Common myeloid progenitor, CD34-positive (primary cell): ENCODE measurements around the gene ZNF442.
"Not testable (repeated sequence)": the region's sequence is repeated elsewhere in the genome, so short reads cannot be mapped to it uniquely, and the experiment has no call there.

Source experiments
- CTCF ChIA-PET: fragments of 350-600 bp; sonication (Branson Sonifier 250); formaldehyde crosslinking; loops from one replicate; lab custom pipeline; 2021; ENCODE audit warnings: antibody characterized with exemption; lab: Charles Lee
- POLR2A ChIA-PET: fragments of 350-600 bp; sonication (Branson Sonifier 250); formaldehyde crosslinking; loops from one replicate; lab custom pipeline; 2021; ENCODE audit warnings: antibody characterized with exemption; lab: Charles Lee
- DNase-seq, 3 donors: peaks; one replicate each; pipeline versions ENCODE4 v3.0.0 to v3.0.0-alpha.2; 2013
- H3K27ac ChIP-seq, 2 experiments: 1 replicate in 1 of 2; 2 replicates in 1 of 2; pipeline ENCODE4 v1.7.0; 2013; ENCODE audit warnings: inconsistent platforms in 2 of 2, low read length in 2 of 2, mild to moderate bottlenecking in 2 of 2, low read depth in 1 of 2, moderate library complexity in 1 of 2; ENCODE audit not compliant: severe bottlenecking in 2 of 2, insufficient read depth in 1 of 2, poor library complexity in 1 of 2
- H3K27me3 ChIP-seq, 5 experiments: replicated peaks in 2 of 5; 1 replicate in 3 of 5; 2 replicates in 2 of 5; pipeline versions ENCODE4 v1.6.1 to v1.7.0; 2013; ENCODE audit warnings: low read length in 4 of 5, mild to moderate bottlenecking in 2 of 5, moderate library complexity in 2 of 5, inconsistent platforms in 1 of 5; ENCODE audit not compliant: insufficient read depth in 5 of 5, control insufficient read depth in 4 of 5
- H3K36me3 ChIP-seq, 4 experiments: 1 replicate in 2 of 4; 2 replicates in 2 of 4; pipeline versions ENCODE4 v1.6.1 to v1.7.0; 2013; ENCODE audit warnings: low read length in 3 of 4, control low read depth in 1 of 4, mild to moderate bottlenecking in 1 of 4; ENCODE audit not compliant: control insufficient read depth in 4 of 4, insufficient read depth in 4 of 4
- H3K4me1 ChIP-seq, 4 experiments: 1 replicate in 3 of 4; 2 replicates in 1 of 4; pipeline versions ENCODE4 v1.6.1 to v1.7.1; 2013; ENCODE audit warnings: low read length in 3 of 4, mild to moderate bottlenecking in 3 of 4, control low read depth in 1 of 4, inconsistent platforms in 1 of 4, moderate library complexity in 1 of 4; ENCODE audit not compliant: control insufficient read depth in 4 of 4, insufficient read depth in 4 of 4; ENCODE audit errors: control extremely low read depth in 1 of 4
- H3K4me3 ChIP-seq, 7 experiments: 1 replicate in 4 of 7; 2 replicates in 3 of 7; pipeline versions ENCODE4 v1.5.1 to v1.7.0; 2013; ENCODE audit warnings: mild to moderate bottlenecking in 7 of 7, low read length in 6 of 7, moderate library complexity in 6 of 7, inconsistent platforms in 2 of 7, low read depth in 2 of 7, control low read depth in 1 of 7; ENCODE audit not compliant: insufficient read depth in 4 of 7, control insufficient read depth in 1 of 7; ENCODE audit errors: extremely low read depth in 1 of 7
- H3K9me3 ChIP-seq, 5 experiments: 1 replicate in 4 of 5; 2 replicates in 1 of 5; pipeline versions ENCODE4 v1.6.1 to v1.7.1; 2013; ENCODE audit warnings: low read length in 4 of 5, mild to moderate bottlenecking in 2 of 5, inconsistent platforms in 1 of 5, low read depth in 1 of 5, moderate library complexity in 1 of 5; ENCODE audit not compliant: control insufficient read depth in 4 of 5, insufficient read depth in 2 of 5; ENCODE audit errors: control extremely low read depth in 1 of 5
- WGBS: methylation state at CpG from one replicate; pipeline ENCODE4 v1.1.5; 2013; ENCODE audit not compliant: insufficient coverage; 5-methylcytosine and 5-hydroxymethylcytosine counted together

ZNF442 gene

DNA sequence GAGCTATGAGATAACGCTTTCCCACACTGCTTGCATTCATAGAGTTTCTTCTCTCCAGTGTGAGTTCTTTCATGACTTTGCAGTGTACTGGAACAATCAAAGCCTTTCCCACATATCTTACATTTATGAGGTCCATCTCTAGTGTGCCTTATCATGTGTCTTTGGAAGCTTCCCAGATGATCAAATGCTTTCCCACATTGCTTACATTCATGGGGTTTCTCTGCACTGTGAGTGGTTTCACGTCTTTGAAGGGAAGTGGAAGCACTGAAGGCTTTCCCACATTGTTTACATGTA lies 14.9 kb upstream of the ZNF442 start:
- 80% methylated on average over 2 of the region's 2 CpGs for WGBS
- peaks cover 4 to 43% (median 22%) of the 10 kb centered on the region in 5 experiments for H3K9me3 ChIP-seq
- CTCF ChIA-PET, result no interaction called here

DNA sequence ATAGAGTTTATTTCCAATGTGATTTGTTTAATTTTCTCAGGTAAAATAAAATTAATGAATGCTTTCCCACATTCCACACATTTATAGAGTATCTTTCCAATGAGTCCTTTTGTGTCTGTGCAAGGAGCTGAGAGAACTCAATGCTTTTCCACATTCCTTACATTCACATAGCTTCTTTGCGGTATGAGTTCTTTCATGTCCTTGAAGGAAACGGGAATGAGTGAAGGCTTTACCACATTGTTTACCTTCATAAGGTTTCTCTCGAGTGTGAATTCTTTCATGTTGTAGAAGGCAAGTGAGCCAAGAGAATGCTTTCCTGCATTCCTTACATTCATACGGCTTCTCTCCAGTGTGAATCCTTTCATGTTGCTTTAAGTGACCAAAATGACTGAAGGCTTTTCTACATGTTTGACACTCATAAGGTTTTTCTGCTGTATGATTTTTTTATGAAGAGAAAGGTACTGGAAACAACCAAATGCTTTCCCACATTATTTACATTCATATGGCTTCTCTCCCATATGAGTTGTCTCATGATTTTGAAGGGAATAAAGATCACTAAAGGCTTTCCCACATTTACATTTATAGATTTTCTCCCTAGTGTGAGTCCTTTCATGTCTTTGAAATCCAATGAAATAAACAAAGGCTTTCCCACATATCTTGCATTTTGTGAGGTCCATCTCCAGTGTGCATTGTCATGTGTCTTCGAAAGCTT lies 14.4 kb upstream of the ZNF442 start:
- WGBS, result 95% methylated on average over 3 of the region's 5 CpGs
- peaks cover 4 to 43% (median 22%) of the 10 kb centered on the region in 5 experiments for H3K9me3 ChIP-seq
- CTCF ChIA-PET, result no interaction called here
- H3K27ac ChIP-seq, result no peak overlapping the region
- H3K27me3 ChIP-seq, result no peaks in the 10 kb centered on the region
- POLR2A ChIA-PET, result no interaction called here
- H3K36me3 ChIP-seq, result peaks cover 3 to 18% (median 4%) of the 10 kb centered on the region in 4 experiments
- DNase-seq, result no peak
- no peaks in the 10 kb centered on the region for H3K4me1 ChIP-seq
- no peak overlapping the region for H3K4me3 ChIP-seq

More for the DNA sequence above, 14.9 kb upstream of the ZNF442 start:
- POLR2A ChIA-PET, result no interaction called here
- Histone ChIP-seq H3K36me3 (peaks cover 3 to 18% (median 4%) of the 10 kb centered on the region in 4 experiments), H3K27me3 (no peaks in the 10 kb centered on the region), H3K4me1 (no peaks in the 10 kb centered on the region), H3K4me3 (no peak overlapping the region), H3K27ac (no peak overlapping the region)
- no peak for DNase-seq

GRCh38 chr19:12374026-12374425 lies 8.5 kb upstream of the ZNF442 start:
- no peak for DNase-seq
- no peaks in the 10 kb centered on the region for H3K27me3 ChIP-seq
- ChIA-PET POLR2A (no interaction called here), CTCF (no interaction called here)
- no CpG with 5 or more reads among the region's 1 CpG for WGBS
- no peak overlapping the region for H3K4me3 ChIP-seq
- H3K27ac ChIP-seq, result no peak overlapping the region
- no peaks in the 10 kb centered on the region for H3K36me3 ChIP-seq
- peaks cover 2 to 21% (median 5%) of the 10 kb centered on the region in 5 experiments for H3K9me3 ChIP-seq
- H3K4me1 ChIP-seq, result peaks cover 0 to 2% (median 0%) of the 10 kb centered on the region in 4 experiments

- POLR2A ChIA-PET, result interaction anchor here (1.3 to 1.6 kb wide), 3 partner anchors 36 to 131 kb away, joined by 5 to 7 read pairs (median 6); partner anchors contain the start of genes ZNF44 and ZNF799
- H3K4me3 ChIP-seq, result peak overlapping the region; percentile 62 to 90 (median 81)
- 6% methylated on average over 26 of the region's 28 CpGs for WGBS
- no peaks in the 10 kb centered on the region for H3K36me3 ChIP-seq
- H3K4me1 ChIP-seq, result peaks cover 1 to 22% (median 18%) of the 10 kb centered on the region in 4 experiments
- CTCF ChIA-PET, result interaction anchor here (0.7 to 1.4 kb wide), 4 partner anchors 18 to 170 kb away, joined by 3 read pairs; no protein-coding TSS in a partner anchor
- H3K27ac ChIP-seq, result peak overlapping the region; percentile 25 to 73
- H3K9me3 ChIP-seq, result peaks cover 0 to 14% (median 0%) of the 10 kb centered on the region in 5 experiments
- DNase-seq, result peak; percentile 17 to 65 (median 45)
- H3K27me3 ChIP-seq, result no peaks in the 10 kb centered on the region
Observed at GRCh38 chr19:12364391-12365235, 870 bp downstream of the ZNF442 start.

GRCh38 chr19:12362236-12362635 lies 3.2 kb downstream of the ZNF442 start:
- DNase-seq, H3K27me3 ChIP-seq, POLR2A ChIA-PET: not testable (repeated sequence)

GRCh38 chr19:12353375-12353774 lies 12.1 kb downstream of the ZNF442 start:
- Histone ChIP-seq H3K4me1 (no peaks in the 10 kb centered on the region), H3K9me3 (peaks cover 13 to 68% (median 31%) of the 10 kb centered on the region in 5 experiments), H3K27me3 (no peaks in the 10 kb centered on the region), H3K4me3 (no peak overlapping the region), H3K36me3 (peaks cover 8 to 31% (median 15%) of the 10 kb centered on the region in 4 experiments), H3K27ac (no peak overlapping the region)
- ChIA-PET CTCF (no interaction called here), POLR2A (no interaction called here)
- no peak for DNase-seq
- 100% methylated on average over 1 of the region's 4 CpGs for WGBS

More at GRCh38 chr19:12362236-12362635, 3.2 kb downstream of the ZNF442 start:
- H3K4me3 ChIP-seq, H3K36me3 ChIP-seq, CTCF ChIA-PET, H3K27ac ChIP-seq: not testable (repeated sequence)
- H3K4me1 ChIP-seq, result peaks cover 1 to 18% (median 16%) of the 10 kb centered on the region in 4 experiments
- 100% methylated on average over 23 of the region's 30 CpGs for WGBS
- peaks cover 0 to 17% (median 3%) of the 10 kb centered on the region in 5 experiments for H3K9me3 ChIP-seq

GRCh38 chr19:12350890-12351197 lies 14.6 kb downstream of the ZNF442 start:
- POLR2A ChIA-PET, result no interaction called here
- CTCF ChIA-PET, result no interaction called here
- Histone ChIP-seq H3K9me3 (peaks cover 19 to 80% (median 33%) of the 10 kb centered on the region in 5 experiments), H3K27ac (no peak overlapping the region), H3K4me3 (peak overlapping the region in 1 of 7 experiments; percentile 6), H3K36me3 (peaks cover 8 to 31% (median 15%) of the 10 kb centered on the region in 4 experiments), H3K4me1 (no peaks in the 10 kb centered on the region), H3K27me3 (no peaks in the 10 kb centered on the region)
- peak in 1 of 3 donors; percentile 11 for DNase-seq
- 100% methylated on average over 2 of the region's 5 CpGs for WGBS
